SK-N-SH treated with all-trans-retinoic acid at 6 μM for 48 hours (cell line): ENCODE results near the gene CROT.

Source experiments
- OSR1 ChIP-seq: fragments of 250-450 bp; sonication (Bioruptor Pico); IDR thresholded peaks from 2 replicates; pipeline ENCODE4 v1.8.0; 2022; ENCODE audit warnings: moderate library complexity, mild to moderate bottlenecking, inconsistent platforms

CROT gene

DNA sequence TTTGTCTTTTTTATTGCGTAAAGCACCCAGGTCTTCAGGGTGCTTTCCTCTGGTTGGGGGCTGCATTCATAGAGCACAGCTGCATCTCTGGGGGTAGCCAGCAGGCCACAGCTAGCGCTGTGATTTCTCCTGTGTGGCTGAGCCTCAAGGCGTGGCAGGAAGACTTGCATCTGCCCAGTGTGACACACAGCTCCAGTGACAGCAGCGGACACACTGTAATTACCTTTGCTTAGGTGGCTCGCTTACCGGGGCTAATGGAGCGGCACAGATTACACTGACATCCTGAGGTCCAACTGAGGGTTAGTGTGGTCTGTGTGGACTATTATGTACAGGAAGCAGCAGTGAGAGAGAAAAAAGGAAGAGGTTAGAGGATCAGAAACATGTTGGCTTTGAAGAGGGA, 102.9 kb downstream of the CROT start (continued):
- no peak for TF ChIP-seq OSR1
